HTR-8/SVneo (cell line): Measurements from ENCODE around the gene EGFR.
A peak's percentile ranks its signal among the peaks of the same experiment; 100 is the strongest.

Experiments
- DNase-seq: peaks from one replicate; pipeline ENCODE4 v3.0.0; 2011; ENCODE audit warnings: low spot score, mixed read lengths; ENCODE audit not compliant: insufficient read length
- FAIRE-seq: peaks from 2 replicates; lab custom pipeline; 2011; peaks lifted over from hg19 to GRCh38; lab: Jason Lieb, UNC

EGFR gene

GRCh38 chr7:55230014-55230413, 211.2 kb downstream of the EGFR start:
- DNase-seq (no peak), FAIRE-seq (no peak)

GRCh38 chr7:55231736-55232280, 213.0 kb downstream of the EGFR start:
- DNase-seq, result no peak
- FAIRE-seq, result no peak

DNA sequence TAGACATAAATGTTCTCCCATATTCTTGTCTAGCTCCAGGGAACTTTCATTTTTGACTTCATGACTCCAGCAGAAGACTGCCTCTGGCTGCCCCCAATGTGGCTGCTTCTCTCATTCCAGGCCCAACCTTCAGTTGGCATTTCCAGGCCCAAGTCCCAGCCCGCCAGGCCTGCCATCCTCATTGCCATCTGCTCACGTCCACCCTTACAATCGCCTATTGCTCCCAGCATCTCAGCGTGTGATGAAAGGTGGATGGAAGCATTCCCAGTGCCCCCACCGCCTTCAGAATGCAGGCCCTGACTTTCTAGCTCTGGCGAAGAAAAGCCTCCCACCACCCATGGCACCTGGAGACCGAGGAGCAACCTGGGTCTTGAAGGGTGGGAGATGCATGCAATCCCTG, 214.2 kb downstream of the EGFR start:
- FAIRE-seq (no peak), DNase-seq (no peak)

- FAIRE-seq, result no peak
Measured at GRCh38 chr7:55234408-55234807, 215.6 kb downstream of the EGFR start.

DNA sequence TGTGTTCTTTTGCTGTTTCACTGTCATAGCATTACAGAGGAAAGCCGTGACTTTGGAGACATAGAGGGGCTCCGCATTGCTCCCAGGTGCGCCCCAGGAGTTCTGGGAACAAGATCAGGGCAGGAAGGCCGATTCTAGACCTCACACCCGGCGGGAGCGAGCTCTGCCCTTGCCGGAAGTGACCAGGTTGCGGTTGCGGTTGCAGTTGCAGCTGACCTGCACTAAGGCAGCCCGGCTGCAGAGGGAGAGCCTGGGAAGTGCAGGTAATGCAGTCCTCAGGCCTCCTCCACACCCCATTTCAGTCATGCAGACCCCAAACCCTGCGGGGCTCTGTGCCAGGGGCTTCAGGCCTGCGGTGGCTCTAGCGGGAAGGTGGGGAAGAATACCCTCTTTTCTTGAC, 216.3 kb downstream of the EGFR start:
- DNase-seq (no peak), FAIRE-seq (no peak)

More at GRCh38 chr7:55234408-55234807, 215.6 kb downstream of the EGFR start:
- no peak for DNase-seq

- DNase-seq (no peak), FAIRE-seq (no peak)
Measured at GRCh38 chr7:55235801-55236200, 217.0 kb downstream of the EGFR start.

- no peak for DNase-seq
- peak; percentile 20 for FAIRE-seq
Measured at GRCh38 chr7:55236476-55236875, 217.7 kb downstream of the EGFR start.

- no peak for FAIRE-seq
- no peak for DNase-seq
Measured at GRCh38 chr7:55237156-55237893, 218.5 kb downstream of the EGFR start.

DNA sequence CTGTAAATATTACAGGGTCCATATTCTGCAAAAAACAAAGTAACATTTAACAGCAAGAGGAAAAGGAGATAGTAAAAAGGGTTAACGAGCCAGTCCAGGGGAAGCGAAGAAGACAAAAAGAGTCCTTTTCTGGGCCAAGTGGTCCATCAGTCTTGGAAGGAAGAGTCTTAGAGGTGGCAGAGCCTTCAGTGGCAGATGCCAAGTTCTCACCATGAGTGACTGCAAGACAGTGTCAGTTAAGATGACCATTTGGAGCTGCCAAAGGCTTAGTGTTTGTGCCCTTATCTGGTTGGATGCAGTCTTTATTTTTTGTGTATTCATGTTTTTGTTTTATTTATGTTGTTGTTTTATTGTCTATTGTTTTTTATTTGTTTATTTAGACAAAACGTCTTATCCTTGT, 220.6 kb downstream of the EGFR start:
- FAIRE-seq (no peak), DNase-seq (no peak)

- DNase-seq (no peak), FAIRE-seq (no peak)
Measured at GRCh38 chr7:55240418-55241142, 221.8 kb downstream of the EGFR start.

GRCh38 chr7:55241958-55242357, 223.1 kb downstream of the EGFR start:
- FAIRE-seq (no peak), DNase-seq (no peak)

DNA sequence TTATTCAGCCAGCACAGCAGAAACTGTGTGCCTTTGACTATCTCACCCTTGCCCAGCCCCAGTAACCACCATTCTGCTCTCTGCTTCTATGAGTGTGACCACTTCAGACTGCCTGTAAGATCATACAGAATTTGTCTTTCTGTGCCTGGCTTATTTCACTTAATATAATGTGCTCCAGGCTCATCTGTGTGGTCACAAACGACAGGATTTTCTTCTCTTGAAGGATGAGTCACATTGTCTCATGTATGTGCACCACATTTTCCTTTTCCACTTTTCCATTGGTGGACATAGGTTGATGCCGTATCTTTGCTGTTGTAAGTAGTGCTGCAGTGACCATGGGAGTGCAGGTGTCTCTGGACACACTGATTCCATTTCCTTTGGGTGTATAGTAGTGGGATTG, 223.8 kb downstream of the EGFR start:
- DNase-seq (no peak), FAIRE-seq (no peak)

- FAIRE-seq (no peak), DNase-seq (no peak)
Measured at GRCh38 chr7:55244006-55244745, 225.4 kb downstream of the EGFR start.

- DNase-seq (peak; percentile 35), FAIRE-seq (peak; percentile 92)
Measured at GRCh38 chr7:55245271-55245723, 226.5 kb downstream of the EGFR start.

DNA sequence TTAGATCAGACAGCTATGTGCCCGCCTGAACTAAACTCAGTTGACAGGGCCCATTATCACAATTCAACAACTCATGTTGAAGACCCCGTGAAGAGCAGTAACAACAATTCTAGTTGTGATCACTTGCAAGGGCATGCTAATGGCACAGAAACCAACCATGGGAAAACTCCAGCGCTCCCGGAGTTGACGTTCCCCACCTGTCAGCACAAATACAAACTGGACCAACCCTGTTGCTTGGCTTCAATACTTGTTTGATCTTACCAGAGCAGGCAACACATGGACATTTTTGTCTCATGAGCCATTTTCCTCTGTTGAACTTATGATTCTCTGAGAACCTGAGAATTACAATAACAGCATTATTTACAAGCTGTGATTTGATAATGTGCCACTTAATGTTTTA, 227.4 kb downstream of the EGFR start:
- DNase-seq (no peak), FAIRE-seq (no peak)

DNA sequence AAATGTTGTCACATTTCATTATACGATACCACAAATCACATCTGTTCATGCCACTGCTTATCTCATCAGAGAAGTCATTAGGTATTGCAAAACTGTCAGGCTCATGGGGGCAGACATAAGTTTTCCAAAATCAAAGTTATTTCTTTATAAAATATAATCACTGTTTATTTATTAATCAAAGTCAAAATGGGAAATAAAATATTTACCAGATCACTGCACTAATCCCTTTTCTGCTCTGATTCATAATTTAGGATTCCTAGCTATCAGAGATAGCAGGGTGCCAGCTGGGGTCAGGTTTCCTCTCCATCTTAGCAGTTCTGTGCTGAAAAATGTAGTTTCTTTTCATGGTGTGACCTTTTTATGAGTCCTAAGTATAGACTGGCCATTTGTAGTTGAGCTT, 228.6 kb downstream of the EGFR start:
- peak; percentile 18 for DNase-seq

DNA sequence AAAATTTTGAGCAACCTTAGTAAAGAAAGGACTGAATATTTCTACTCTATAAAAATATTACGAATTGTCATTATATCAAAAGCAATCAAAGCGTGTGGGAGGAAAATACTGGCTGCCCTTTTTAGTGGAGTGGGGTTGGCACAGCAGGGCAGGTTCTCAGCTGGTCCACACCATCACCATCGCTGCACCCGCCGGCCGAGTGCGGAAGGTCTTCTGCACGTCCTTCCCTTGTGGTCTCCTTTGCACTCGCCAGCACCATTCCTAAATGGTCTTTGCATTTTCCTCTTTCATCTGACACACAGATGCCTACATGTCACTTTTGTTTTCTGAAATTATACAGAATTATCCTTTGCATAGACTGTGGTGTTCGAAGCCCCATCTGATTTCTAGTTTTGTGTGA, 229.7 kb downstream of the EGFR start:
- no peak for DNase-seq
- no peak for FAIRE-seq

More for the DNA sequence above, 228.6 kb downstream of the EGFR start:
- FAIRE-seq, result no peak

- no peak for FAIRE-seq
- DNase-seq, result no peak
Measured at GRCh38 chr7:55249332-55249731, 230.5 kb downstream of the EGFR start.

DNA sequence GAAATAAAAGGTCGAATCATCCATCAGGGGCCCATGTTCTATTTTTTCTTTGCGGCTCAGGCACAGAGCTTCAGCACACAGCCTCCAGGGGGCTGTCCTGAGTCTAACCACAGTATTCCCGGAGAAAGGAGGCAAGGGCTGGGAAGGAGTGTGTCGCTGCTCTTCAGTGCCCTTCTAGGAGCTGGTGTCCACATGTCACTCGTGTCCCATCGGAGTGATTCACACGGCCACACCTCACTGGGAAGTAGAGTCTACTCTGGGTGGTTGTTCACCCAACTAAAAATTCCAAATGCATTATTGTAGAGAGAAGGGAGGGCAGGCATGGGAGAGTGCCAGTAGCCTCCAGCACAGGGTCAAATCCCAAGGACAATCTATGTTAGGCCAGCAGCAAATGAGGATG, 231.5 kb downstream of the EGFR start:
- DNase-seq (peak; percentile 42), FAIRE-seq (peak; percentile 23)

DNA sequence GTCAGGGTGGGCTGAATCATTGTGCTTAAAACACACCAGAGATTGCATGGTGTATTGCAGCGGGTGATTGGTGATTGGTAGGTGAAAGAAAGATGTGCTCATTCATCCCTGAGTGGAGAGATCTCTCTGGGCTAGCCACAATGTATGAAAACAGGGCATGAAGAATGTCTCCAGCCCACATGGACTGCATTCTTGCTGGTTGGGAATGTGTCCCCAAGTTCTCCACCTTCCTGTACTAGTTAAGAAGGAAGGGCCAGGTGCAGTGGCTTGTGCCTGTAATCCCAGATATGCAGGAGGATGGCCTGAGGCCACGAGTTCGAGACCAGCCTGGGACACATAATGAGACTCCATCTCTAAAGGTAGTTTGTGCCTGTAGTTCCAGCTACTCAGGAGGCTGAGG, 232.5 kb downstream of the EGFR start:
- no peak for FAIRE-seq
- no peak for DNase-seq

DNA sequence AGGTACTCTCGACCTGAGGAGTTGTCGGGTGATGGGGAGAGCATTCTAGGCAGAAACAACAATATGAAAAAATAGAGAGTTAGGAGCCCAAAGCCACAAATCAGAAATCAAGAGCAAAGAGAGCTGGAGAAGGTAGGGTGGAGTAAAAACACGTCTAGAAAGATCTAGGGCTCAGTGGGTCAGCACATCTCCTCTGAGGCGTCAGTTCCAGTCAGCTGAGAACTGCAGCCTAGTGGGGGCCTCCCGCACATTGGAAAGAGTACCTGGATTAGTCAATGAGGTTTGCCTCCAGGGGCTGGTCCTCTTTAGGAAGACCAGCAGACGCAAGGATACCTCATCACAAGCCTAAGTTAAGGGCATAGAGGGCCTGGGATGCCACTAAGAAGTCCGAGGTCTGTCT, 233.1 kb downstream of the EGFR start:
- DNase-seq (no peak), FAIRE-seq (no peak)
